Sigmoid colon (tissue), 4 donors: ENCODE measurements around the gene CILP2.

Experiments used
- EP300 ChIP-seq, 4 donors: sonication (generic); formaldehyde crosslinking; IDR thresholded peaks; one replicate each; pipeline ENCODE4 v1.6.1; 2017; ENCODE audit warnings: antibody characterized with exemption in 4 of 4
- POLR2A ChIP-seq, 2 donors: fragments of 450-650 bp; IDR thresholded peaks; one replicate each; pipeline ENCODE4 v1.6.1; 2016; ENCODE audit warnings: antibody characterized with exemption in 2 of 2, mild to moderate bottlenecking in 2 of 2, moderate library complexity in 2 of 2
- TF ChIP-seq, protein P1 (sequence below), 4 experiments: fragments of 450-650 bp in 3 of 4; fragments of 200-600 bp in 1 of 4; IDR thresholded peaks; one replicate each; pipeline ENCODE4 v1.5.1; 2016 to 2019; ENCODE audit warnings: antibody characterized with exemption in 4 of 4, mild to moderate bottlenecking in 3 of 4, moderate library complexity in 2 of 4

DNA sequence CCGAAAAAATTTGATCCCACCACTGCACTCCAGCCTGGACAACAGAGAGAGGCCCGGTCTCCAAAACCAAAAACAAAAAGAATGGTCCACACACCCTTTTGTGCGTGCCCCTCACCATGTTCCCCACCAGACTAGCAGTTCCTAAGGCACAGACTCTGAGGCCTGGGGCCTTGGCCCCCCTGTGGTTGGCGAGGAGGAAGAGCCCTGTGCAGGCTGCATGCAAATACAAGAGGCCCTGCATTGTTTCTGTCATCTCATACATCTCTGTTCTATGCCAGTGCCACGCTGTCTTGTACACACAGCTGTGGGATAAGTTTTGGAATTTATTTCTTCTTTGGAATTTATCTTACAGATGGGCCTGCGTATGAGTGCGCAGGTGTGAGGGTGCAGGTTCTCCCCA lies 14.0 kb upstream of the CILP2 start:
- TF ChIP-seq, protein P1, sequence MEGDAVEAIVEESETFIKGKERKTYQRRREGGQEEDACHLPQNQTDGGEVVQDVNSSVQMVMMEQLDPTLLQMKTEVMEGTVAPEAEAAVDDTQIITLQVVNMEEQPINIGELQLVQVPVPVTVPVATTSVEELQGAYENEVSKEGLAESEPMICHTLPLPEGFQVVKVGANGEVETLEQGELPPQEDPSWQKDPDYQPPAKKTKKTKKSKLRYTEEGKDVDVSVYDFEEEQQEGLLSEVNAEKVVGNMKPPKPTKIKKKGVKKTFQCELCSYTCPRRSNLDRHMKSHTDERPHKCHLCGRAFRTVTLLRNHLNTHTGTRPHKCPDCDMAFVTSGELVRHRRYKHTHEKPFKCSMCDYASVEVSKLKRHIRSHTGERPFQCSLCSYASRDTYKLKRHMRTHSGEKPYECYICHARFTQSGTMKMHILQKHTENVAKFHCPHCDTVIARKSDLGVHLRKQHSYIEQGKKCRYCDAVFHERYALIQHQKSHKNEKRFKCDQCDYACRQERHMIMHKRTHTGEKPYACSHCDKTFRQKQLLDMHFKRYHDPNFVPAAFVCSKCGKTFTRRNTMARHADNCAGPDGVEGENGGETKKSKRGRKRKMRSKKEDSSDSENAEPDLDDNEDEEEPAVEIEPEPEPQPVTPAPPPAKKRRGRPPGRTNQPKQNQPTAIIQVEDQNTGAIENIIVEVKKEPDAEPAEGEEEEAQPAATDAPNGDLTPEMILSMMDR (IDR thresholded peaks at IDR 0.05): no peak
- TF ChIP-seq EP300 (IDR thresholded peaks at IDR 0.05): no peak
- TF ChIP-seq POLR2A (IDR thresholded peaks at IDR 0.05): no peak
